GM12874 (cell line): ENCODE data around the gene MMD2.
A peak's percentile ranks its signal among the peaks of the same experiment; 100 is the strongest.

Source experiments
- CTCF ChIP-seq: IDR thresholded peaks from 2 replicates; pipeline ENCODE4 v1.5.1; 2011; ENCODE audit warnings: low read depth, mild to moderate bottlenecking, control low read depth, low read length, moderate library complexity; ENCODE audit not compliant: insufficient read depth

Gene MMD2

GRCh38 chr7:4885317-4885807, 73.6 kb downstream of the MMD2 start:
- TF ChIP-seq CTCF = no peak

GRCh38 chr7:4884164-4884563, 74.8 kb downstream of the MMD2 start:
- TF ChIP-seq CTCF = no peak

GRCh38 chr7:4883372-4884144, 75.4 kb downstream of the MMD2 start, which contains the start of gene RADIL:
TSS of gene RADIL (minus strand) at chr7:4883716. CDS start at chr7:4878139, 5,577 bp downstream.
- peak; percentile 48 for TF ChIP-seq CTCF

GRCh38 chr7:4883033-4883371, 76.0 kb downstream of the MMD2 start:
- no peak for TF ChIP-seq CTCF

GRCh38 chr7:4882169-4883032, 76.6 kb downstream of the MMD2 start:
- no peak for TF ChIP-seq CTCF

GRCh38 chr7:4880218-4880617, 78.8 kb downstream of the MMD2 start:
- TF ChIP-seq CTCF = no peak

- no peak for TF ChIP-seq CTCF
Measured at GRCh38 chr7:4879396-4880081, 79.4 kb downstream of the MMD2 start.
